OCI-LY3 (cell line): ENCODE data around the gene DLGAP3.

Experiments
- H2AFZ ChIP-seq: fragments of 200-600, 300-600 bp; shearing (Covaris generic); 2 replicates; pipeline ENCODE4 v1.6.0; 2014; ENCODE audit warnings: antibody characterized with exemption, low read depth, low read length
- H3K27ac ChIP-seq: fragments of 200-600, 300-600 bp; sonication (generic); 2 replicates; pipeline ENCODE4 v1.5.1; 2014; ENCODE audit warnings: mild to moderate bottlenecking, low read length, moderate library complexity, mixed read lengths
- H3K27me3 ChIP-seq: fragments of 200-600, 300-600 bp; sonication (generic); 2 replicates; pipeline ENCODE4 v1.6.1; 2014; ENCODE audit warnings: low read depth, low read length, mixed read lengths
- H3K36me3 ChIP-seq: fragments of 200-600, 300-600 bp; sonication (generic); replicated peaks from 2 replicates; pipeline ENCODE3; 2014; ENCODE audit warnings: low read depth, low read length, mixed read lengths
- H3K4me1 ChIP-seq: fragments of 300-600, 200-600 bp; sonication (generic); 2 replicates; pipeline ENCODE4 v1.6.1; 2014; ENCODE audit warnings: low read length, mixed read lengths
- H3K4me2 ChIP-seq: fragments of 200-600, 300-600 bp; sonication (generic); 2 replicates; pipeline ENCODE4 v1.6.1; 2014; ENCODE audit warnings: low read length, mixed read lengths
- H3K4me3 ChIP-seq: fragments of 300-600, 200-600 bp; sonication (generic); 2 replicates; pipeline ENCODE4 v1.5.1; 2014; ENCODE audit warnings: antibody characterized with exemption, mild to moderate bottlenecking, low read length, moderate library complexity
- H3K79me2 ChIP-seq: fragments of 300-600, 200-600 bp; shearing (Covaris generic); 2 replicates; pipeline ENCODE4 v1.6.1; 2014; ENCODE audit warnings: mild to moderate bottlenecking, low read length, mixed read lengths
- H3K9ac ChIP-seq: fragments of 300-600, 200-600 bp; shearing (Covaris generic); 2 replicates; pipeline ENCODE4 v1.6.0; 2014; ENCODE audit warnings: mild to moderate bottlenecking, low read length, moderate library complexity
- H3K9me3 ChIP-seq: fragments of 200-600, 300-600 bp; shearing (Covaris generic); 2 replicates; pipeline ENCODE4 v1.6.1; 2014; ENCODE audit warnings: low read length, mixed read lengths; ENCODE audit not compliant: insufficient read depth
- H4K20me1 ChIP-seq: fragments of 200-600, 300-600 bp; sonication (generic); 2 replicates; pipeline ENCODE4 v1.6.1; 2016; ENCODE audit warnings: low read length, mixed read lengths; ENCODE audit not compliant: insufficient read depth
- EZH2phosphoT487 ChIP-seq: fragments of 200-600 bp; shearing (Covaris generic); IDR thresholded peaks from 2 replicates; pipeline ENCODE4 v1.6.1; 2018; ENCODE audit warnings: antibody characterized with exemption, mixed run types, low read depth
- TF ChIP-seq, protein P1 (sequence below): fragments of 200-600, 300-600 bp; sonication (generic); IDR thresholded peaks from 2 replicates; pipeline ENCODE4 v1.5.1; 2014; ENCODE audit warnings: antibody characterized with exemption, low read length, low read depth

The DLGAP3 gene

DNA sequence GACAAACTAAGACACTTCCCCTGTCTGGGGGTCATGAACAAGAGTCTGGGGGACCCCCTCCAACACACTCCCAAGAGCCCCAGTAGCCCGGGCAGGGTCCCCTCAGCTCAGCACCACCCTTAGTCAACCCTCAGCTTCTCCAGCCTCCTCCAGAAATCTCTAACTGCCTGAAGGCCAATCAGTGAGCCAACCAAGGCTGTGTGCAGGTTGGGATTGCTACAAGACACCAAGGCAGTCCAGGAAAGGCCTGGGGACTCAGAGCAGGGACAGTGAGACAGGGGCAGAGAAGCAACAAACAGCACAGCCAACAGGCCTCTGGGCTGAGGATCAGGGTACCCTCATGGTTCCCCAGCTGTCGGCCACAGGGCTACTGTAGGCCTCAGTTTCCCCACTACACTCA lies 83.2 kb downstream of the DLGAP3 start:
- H3K79me2 ChIP-seq: 0 out of 2 replicates have a peak, but pooled peaks cover 3% of the 10 kb centered on the region
- H3K27ac ChIP-seq: no peak overlapping the region
- no peaks in the 10 kb centered on the region for H3K4me1 ChIP-seq
- H2AFZ ChIP-seq: no peak overlapping the region
- H3K27me3 ChIP-seq: no peaks in the 10 kb centered on the region
- H4K20me1 ChIP-seq: no peaks in the 10 kb centered on the region
- TF ChIP-seq, protein P1, sequence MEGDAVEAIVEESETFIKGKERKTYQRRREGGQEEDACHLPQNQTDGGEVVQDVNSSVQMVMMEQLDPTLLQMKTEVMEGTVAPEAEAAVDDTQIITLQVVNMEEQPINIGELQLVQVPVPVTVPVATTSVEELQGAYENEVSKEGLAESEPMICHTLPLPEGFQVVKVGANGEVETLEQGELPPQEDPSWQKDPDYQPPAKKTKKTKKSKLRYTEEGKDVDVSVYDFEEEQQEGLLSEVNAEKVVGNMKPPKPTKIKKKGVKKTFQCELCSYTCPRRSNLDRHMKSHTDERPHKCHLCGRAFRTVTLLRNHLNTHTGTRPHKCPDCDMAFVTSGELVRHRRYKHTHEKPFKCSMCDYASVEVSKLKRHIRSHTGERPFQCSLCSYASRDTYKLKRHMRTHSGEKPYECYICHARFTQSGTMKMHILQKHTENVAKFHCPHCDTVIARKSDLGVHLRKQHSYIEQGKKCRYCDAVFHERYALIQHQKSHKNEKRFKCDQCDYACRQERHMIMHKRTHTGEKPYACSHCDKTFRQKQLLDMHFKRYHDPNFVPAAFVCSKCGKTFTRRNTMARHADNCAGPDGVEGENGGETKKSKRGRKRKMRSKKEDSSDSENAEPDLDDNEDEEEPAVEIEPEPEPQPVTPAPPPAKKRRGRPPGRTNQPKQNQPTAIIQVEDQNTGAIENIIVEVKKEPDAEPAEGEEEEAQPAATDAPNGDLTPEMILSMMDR: no peak
- no peak for TF ChIP-seq EZH2phosphoT487
- no peak overlapping the region for H3K9ac ChIP-seq
- H3K9me3 ChIP-seq: no peaks in the 10 kb centered on the region
- H3K36me3 ChIP-seq: no peaks in the 10 kb centered on the region
- H3K4me2 ChIP-seq: no peak overlapping the region
- no peak overlapping the region for H3K4me3 ChIP-seq

DNA sequence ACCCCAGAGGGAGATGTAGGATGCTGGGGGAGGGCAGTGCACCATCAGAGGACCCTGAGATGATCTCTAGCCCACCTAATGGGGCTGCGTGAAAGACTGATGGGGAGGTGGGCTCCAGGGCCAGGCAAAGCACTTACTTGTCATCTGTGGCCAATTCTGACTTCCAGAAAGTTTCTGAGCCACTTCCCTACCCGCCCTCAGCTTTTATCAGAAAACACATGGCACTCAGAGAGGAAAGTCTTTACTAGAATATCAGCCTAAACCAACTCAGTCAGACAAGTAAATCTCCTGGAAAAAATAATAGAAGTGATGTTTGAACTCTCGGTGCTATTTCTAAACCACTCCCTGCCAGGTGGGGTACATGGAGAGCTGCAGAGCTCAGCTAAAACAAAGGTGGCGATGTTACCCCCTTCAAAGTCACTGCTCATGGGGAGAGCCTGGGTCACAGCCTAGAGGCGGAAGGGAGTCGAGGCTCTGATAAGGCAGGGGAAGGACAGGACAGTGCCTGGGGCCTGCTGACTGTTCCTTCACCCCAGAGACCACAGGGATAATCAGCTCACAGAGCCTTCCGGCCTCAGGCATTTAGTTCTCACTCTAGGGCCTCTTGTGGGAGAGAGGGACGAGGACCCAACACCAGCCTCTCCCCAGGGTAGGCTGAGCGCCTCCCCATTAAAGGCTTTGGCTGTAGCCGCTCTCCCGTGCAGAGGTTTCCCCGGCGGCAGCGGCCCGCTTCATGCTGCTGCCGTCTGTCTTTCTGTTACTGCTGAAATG lies 84.1 kb downstream of the DLGAP3 start:
- Histone ChIP-seq H3K4me3 (no peak overlapping the region), H3K79me2 (no peaks in the 10 kb centered on the region), H3K9ac (no peak overlapping the region), H4K20me1 (no peaks in the 10 kb centered on the region), H3K9me3 (no peaks in the 10 kb centered on the region), H2AFZ (no peak overlapping the region), H3K4me2 (no peak overlapping the region), H3K27me3 (no peaks in the 10 kb centered on the region), H3K36me3 (no peaks in the 10 kb centered on the region), H3K4me1 (no peaks in the 10 kb centered on the region), H3K27ac (no peak overlapping the region)
- TF ChIP-seq, protein P1: no peak
- no peak for TF ChIP-seq EZH2phosphoT487

DNA sequence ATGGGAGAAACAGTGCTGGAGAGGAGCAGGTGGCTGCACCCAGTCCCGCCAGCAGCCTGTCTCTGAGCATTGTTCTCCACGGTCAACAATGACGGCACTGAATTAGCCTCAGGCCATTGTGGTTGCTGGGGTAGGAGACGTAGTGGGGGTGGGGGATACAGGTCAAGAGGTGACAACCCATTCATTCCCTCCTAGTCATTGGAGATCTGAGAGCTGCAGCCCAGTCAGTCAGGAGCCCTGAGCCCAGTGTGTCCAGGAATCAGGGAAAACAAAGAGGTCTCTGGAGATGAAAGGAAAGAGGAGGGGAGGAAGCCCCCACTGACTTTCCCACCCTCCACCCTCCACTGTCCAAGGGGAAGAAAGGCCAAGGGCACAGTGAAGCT lies 85.2 kb downstream of the DLGAP3 start:
- TF ChIP-seq, protein P1: no peak
- TF ChIP-seq EZH2phosphoT487: no peak

DNA sequence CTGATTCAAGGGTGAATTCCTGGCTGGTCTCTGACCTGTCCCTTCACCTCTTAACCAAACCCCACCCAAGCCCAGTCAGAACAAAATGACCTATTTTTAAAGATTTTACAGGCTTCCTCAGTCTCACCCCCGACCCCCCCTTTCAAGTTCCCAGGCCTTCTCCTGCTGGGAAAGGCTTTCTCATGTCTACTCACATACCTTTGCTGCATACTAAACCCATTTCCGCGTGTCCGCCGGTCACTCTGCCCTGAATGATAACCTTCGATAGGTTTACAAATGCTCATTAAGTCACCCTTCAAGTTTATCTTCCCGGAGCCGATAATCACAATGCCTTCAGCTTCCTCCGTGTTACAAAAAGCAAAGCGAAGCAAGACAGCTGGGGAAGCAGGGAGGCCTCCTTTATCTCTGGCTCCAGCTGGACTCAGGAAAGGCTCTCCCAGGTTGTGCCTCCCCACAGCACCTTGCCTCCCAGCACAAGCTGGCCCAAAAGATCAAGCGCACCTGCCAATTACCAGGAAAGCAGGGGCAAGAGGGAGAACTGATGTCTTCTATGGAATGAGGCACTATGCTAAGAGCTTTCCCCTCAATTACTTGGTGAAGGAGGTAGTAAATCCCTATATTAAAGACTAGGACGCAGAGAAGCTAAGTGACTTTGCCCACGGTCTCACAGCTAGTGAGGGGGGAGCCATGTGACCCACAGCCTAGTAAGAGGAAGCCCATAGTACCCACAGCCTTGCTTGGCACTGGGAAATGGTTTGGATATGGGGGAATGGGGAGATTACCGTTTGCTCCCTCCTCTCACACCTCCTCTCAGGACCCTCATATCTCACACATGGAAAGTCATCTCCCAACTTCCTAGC lies 85.8 kb downstream of the DLGAP3 start:
- Histone ChIP-seq H3K27ac (no peak overlapping the region), H4K20me1 (no peaks in the 10 kb centered on the region), H3K4me1 (no peaks in the 10 kb centered on the region), H3K36me3 (no peaks in the 10 kb centered on the region), H3K9ac (no peak overlapping the region), H2AFZ (no peak overlapping the region), H3K9me3 (no peaks in the 10 kb centered on the region), H3K4me3 (no peak overlapping the region), H3K4me2 (no peak overlapping the region), H3K27me3 (no peaks in the 10 kb centered on the region), H3K79me2 (no peaks in the 10 kb centered on the region)
- TF ChIP-seq EZH2phosphoT487: no peak
- TF ChIP-seq, protein P1: no peak

More for the DNA sequence above, 85.2 kb downstream of the DLGAP3 start:
- no peaks in the 10 kb centered on the region for H3K27me3 ChIP-seq
- H4K20me1 ChIP-seq: no peaks in the 10 kb centered on the region
- no peak overlapping the region for H3K27ac ChIP-seq
- no peak overlapping the region for H3K4me3 ChIP-seq
- no peak overlapping the region for H2AFZ ChIP-seq
- H3K36me3 ChIP-seq: no peaks in the 10 kb centered on the region
- H3K4me2 ChIP-seq: no peak overlapping the region
- no peaks in the 10 kb centered on the region for H3K9me3 ChIP-seq
- no peaks in the 10 kb centered on the region for H3K4me1 ChIP-seq
- no peaks in the 10 kb centered on the region for H3K79me2 ChIP-seq
- H3K9ac ChIP-seq: no peak overlapping the region
